Measurements from ENCODE around the gene ATAD3C. TPM values are rescaled to one million over a fixed set of nuclear protein-coding genes. Genes with fewer than 3 reads are reported as not detected.

ATAD3C gene
- total RNA-seq, 2 donors from 2014 or later: 0.16 to 0.64 TPM

DNA sequence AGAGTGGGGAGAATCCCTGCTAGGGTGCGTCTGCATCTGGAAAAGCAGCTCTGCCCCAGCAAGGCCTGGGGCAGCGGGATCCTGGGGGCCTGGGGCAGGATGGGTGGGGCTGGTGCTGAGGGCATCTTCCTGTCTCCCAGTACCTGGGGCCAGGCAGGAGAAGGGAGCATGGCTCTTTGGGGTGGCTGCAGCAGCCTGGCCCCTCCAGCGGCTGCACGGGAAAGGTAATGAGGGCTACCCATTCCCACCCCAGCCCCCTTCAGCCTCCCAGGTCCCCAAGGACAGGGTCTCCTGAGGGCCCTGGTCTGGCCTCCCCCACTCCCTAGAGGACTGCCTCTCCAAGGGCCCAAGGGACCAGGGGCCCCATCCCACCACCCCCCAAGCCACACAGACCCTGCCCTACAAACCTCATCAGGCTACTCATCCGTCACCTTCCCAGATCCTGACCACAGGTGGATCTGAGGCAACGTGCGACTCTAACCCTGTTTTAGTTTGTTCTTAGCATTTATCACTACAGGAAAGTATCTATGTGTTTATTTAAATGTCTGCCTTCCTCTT lies 27.5 kb upstream of the ATAD3C start:
- Histone ChIP-seq H3K27ac (no peak overlapping the region), H3K9me3 (no peaks in the 10 kb centered on the region), H3K27me3 (peaks cover 7% of the 10 kb centered on the region), H3K4me1 (no peaks in the 10 kb centered on the region), H3K36me3 (no peaks in the 10 kb centered on the region), H3K9ac (ENCODE audit: low read depth in 2 of 2, low read length in 2 of 2) (no peak overlapping the region), H3K4me3 (no peak overlapping the region)
- TF ChIP-seq, protein P1, sequence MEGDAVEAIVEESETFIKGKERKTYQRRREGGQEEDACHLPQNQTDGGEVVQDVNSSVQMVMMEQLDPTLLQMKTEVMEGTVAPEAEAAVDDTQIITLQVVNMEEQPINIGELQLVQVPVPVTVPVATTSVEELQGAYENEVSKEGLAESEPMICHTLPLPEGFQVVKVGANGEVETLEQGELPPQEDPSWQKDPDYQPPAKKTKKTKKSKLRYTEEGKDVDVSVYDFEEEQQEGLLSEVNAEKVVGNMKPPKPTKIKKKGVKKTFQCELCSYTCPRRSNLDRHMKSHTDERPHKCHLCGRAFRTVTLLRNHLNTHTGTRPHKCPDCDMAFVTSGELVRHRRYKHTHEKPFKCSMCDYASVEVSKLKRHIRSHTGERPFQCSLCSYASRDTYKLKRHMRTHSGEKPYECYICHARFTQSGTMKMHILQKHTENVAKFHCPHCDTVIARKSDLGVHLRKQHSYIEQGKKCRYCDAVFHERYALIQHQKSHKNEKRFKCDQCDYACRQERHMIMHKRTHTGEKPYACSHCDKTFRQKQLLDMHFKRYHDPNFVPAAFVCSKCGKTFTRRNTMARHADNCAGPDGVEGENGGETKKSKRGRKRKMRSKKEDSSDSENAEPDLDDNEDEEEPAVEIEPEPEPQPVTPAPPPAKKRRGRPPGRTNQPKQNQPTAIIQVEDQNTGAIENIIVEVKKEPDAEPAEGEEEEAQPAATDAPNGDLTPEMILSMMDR (IDR thresholded peaks at IDR 0.05): no peak
- no peak for DNase-seq
- intact Hi-C loops (cut with DNase I): no loop called here

DNA sequence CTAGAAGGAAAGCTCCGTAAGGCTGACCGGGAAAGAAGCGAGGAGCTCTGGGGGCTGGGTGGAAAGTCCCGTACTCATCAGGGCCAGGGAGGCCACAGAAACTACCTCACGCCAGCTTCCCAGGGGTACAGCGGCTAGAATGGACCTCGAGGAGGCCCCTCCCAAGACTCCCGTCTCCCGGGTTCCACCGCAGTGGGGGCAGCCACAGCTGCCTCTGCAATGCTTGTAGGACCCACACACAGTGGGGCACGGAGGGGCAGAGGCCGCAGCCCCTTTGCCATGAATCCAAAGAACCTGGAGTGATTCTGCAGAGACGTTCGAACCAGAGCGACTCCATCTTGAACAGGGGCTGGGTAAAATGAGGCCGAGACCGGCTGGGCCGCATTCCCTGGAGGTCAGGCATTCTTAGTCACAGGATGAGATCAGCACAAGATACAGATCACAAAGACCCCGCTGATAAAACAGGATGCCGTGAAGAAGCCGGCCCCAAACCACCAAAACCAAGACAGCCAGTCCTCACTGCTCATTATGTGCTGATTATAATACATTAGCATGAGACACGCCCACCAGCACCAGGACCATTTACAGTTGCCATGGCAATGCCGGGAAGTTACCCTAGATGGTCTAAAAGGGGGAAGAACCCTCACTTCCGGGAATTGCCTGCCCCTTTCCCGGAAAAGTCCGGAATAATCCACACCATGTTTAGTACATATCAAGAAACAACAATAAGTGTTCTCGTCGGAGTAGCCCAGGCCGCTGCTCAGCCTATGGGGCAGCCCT lies 26.8 kb upstream of the ATAD3C start:
- Histone ChIP-seq H3K9me3 (no peaks in the 10 kb centered on the region), H3K9ac (ENCODE audit: low read depth in 2 of 2, low read length in 2 of 2) (no peak overlapping the region), H3K4me1 (no peaks in the 10 kb centered on the region), H3K27me3 (peaks cover 7% of the 10 kb centered on the region), H3K27ac (no peak overlapping the region), H3K4me3 (no peak overlapping the region), H3K36me3 (no peaks in the 10 kb centered on the region)
- TF ChIP-seq, protein P1 (IDR thresholded peaks at IDR 0.05): no peak
- intact Hi-C loops (cut with DNase I): no loop called here
- DNase-seq: no peak

DNA sequence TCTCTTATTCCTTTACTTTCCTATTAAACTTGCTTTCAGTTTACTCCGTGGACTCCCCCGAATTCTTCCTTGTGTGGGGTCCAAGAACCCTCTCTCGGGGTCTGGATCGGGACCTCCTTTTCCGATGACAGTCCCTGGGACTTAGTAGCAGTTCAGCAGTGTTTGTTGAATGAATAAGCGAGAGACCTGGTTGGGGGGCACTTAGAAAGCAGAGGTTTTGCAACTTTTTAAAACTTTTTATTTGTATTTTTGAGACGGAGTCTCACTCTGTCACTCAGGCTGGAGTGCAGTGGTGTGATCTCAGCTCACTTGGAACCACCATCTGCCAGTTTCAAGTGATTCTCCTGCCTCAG lies 26.3 kb upstream of the ATAD3C start:
- Histone ChIP-seq H3K27me3 (peaks cover 7% of the 10 kb centered on the region), H3K36me3 (no peaks in the 10 kb centered on the region), H3K4me3 (no peak overlapping the region), H3K4me1 (no peaks in the 10 kb centered on the region), H3K27ac (no peak overlapping the region), H3K9ac (ENCODE audit: low read depth in 2 of 2, low read length in 2 of 2) (no peak overlapping the region), H3K9me3 (no peaks in the 10 kb centered on the region)
- TF ChIP-seq, protein P1 (IDR thresholded peaks at IDR 0.05): no peak
- intact Hi-C loops (cut with DNase I): no loop called here
- DNase-seq: no peak

DNA sequence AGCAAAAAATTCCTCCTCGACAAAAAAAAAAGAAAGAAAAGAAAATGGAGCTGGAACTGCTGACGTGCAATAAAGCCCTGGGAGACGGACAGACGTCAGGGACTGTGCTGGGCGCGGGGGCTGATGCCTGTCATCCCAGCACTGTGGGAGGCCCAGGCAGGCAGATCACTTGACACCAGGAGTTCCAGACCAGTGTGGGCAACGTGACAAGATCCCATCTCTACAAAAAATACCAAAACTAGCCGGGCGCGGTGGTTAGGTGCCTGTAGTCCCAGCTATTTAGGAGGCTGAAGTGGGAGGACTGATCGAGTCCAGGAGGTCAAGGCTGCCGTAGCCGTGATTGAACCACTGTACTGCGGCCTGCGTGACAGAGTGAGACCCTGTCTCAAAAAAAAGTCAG lies 24.8 kb upstream of the ATAD3C start:
- intact Hi-C loops (cut with DNase I): no loop called here
- H3K27me3 ChIP-seq: peaks cover 7% of the 10 kb centered on the region
- DNase-seq: no peak

DNA sequence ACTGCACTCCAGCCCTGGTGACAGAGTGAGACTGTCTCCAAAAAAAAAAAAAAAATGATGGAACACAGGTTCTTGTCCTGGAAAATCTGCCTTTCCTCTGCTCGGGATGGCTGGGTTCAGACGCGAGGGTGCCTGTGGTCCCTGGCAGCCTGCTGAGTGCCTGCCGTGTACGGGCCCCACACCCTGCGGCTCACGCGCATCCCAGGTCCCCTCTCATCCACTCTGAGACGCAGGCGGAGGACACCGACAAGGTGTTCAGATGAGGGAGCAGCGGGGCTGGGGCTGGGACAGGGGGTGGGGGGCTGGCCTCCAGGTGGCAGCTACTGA lies 24.1 kb upstream of the ATAD3C start:
- Histone ChIP-seq H3K9ac (ENCODE audit: low read depth in 2 of 2, low read length in 2 of 2) (no peak overlapping the region), H3K9me3 (no peaks in the 10 kb centered on the region), H3K27me3 (peaks cover 7% of the 10 kb centered on the region), H3K4me1 (no peaks in the 10 kb centered on the region), H3K4me3 (no peak overlapping the region), H3K27ac (no peak overlapping the region), H3K36me3 (no peaks in the 10 kb centered on the region)
- no peak for DNase-seq
- intact Hi-C loops (cut with DNase I): no loop called here
- TF ChIP-seq, protein P1 (IDR thresholded peaks at IDR 0.05): no peak

More for the DNA sequence above, 24.8 kb upstream of the ATAD3C start:
- Histone ChIP-seq H3K4me1 (no peaks in the 10 kb centered on the region), H3K9me3 (no peaks in the 10 kb centered on the region), H3K9ac (ENCODE audit: low read depth in 2 of 2, low read length in 2 of 2) (no peak overlapping the region), H3K4me3 (no peak overlapping the region), H3K27ac (no peak overlapping the region), H3K36me3 (no peaks in the 10 kb centered on the region)
- TF ChIP-seq, protein P1 (IDR thresholded peaks at IDR 0.05): no peak

All from colonic mucosa (tissue), 4 donors.